ENCODE measurements around the gene PLS1.
"Not testable (repeated sequence)": the region's sequence is repeated elsewhere in the genome, so short reads cannot be mapped to it uniquely, and the experiment has no call there.

The PLS1 gene

DNA sequence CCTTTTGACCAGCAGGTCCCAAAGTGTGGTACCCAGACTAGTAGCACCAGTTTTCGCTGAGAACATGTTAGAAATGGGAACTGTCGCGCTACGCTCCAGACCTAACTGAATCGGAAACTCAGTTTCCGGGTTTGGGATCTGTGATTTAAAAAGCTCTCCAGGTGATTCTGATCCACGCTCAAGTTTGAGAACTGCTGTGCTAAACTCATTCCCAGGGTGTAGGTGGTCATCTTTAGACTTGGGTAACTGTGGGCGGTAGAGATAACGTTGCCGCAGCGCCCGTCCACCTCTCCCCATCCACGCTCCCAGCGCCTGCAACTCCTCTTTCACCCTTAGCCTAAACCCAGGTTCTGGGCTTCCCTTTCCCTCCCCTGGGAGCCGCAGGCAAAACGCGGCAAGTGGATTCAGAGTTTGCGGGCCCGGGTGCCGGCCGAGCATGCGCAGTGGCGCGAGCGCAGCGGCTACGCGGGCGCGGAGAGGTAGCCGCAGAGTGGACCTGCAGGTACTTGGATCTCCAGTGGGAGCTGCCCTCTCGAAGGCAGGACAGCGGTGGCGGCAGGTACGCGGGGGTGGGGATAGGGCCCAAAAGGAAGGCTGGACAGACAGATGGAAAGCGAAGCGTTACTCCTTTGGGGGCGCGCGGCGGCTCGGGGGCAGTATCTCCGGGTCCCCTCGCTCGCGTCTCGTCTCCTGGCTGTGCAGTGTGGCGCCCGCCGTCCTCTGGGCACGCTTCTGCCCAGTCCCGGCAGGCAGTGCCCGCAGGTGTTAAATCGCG is at the start of gene PLS1:
PLS1 (plus strand) TSS at position 443 of the 775 bp plus-strand sequence. CDS start 67,845 bp downstream, outside the sequence.
- DNase-seq: peak; percentile 69

DNA sequence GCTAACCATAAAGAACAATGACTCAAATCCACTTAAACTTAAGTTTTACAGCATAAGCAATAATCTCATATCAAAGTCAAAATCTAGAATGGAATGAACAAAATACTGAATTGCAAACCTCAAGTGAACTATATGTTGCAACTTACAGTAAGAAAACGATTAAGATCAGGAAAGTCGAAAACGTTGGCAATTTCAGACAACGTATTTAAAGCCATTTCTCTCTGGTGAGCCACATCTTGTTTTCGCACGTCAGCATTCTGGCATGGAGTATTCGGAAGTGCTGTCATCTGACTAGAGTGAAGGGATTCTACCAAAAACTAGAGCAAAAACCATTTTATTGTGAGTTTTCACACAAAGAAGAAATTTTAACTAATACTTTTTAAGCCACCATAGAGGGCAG is 46.2 kb upstream of the PLS1 start:
- no peak for DNase-seq

GRCh38 chr3:142552579-142552978 is 43.6 kb upstream of the PLS1 start:
- DNase-seq: not testable (repeated sequence)

GRCh38 chr3:142553741-142554140 is 42.5 kb upstream of the PLS1 start:
- DNase-seq: no peak

DNA sequence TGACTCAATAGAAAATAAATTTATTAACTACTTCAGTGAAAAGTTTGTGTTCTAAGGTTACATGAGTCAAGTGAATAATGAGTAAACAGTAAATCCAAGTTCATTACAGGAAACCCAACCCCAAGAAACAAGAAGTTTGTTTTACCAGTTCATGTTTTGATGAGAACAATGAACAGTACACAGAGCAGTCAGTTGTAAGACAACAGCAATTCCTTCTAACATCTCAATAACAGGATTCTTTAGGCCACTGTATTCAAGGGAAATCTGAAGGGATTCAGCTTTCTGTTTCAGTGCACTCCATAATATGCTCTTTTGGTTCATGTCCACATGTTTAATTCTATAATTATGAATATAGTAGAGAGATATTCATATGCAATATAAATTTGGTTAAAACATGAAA is 36.1 kb upstream of the PLS1 start:
- DNase-seq: no peak

DNA sequence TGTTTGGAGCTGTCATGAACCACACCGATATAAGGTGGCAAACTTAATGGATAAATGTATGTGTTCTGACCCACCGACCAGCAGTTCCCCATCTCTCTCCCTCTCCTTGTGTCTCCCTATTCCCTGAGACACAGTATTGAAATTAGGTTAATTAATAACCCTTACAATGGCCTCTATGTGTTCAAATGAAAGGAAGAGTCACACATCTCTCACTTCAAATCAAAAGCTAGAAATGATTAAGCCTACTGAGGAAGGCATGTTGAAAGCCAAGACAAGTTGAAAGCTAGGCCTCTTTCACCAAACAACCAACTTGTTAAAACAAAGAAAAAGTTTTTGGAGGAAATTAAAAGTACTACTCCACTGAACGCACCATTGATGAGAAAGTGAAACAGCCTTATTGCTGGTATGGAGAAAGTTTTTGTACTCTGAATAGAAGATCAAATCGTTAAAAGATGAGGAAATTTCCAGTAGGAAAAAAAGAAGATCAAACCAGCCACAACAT is 32.6 kb upstream of the PLS1 start:
- no peak for DNase-seq

DNA sequence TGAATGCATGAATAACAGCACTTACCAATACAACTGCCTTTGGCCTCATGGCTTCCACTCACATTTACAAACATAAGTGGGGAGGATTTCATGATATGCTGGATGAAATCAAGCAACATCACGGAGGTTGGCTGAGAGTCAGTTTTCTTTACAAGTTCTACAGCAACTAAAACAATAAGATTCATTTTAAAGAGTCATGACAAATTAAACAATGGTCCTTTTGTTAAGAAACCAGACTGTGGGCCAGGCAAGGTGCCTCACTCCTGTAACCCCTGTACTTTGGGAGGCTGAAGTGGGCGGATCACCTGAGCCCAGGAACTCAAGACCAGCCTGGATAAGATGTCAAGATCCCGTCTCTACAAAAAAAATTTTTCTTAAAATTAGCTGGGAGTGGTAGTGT is 30.1 kb upstream of the PLS1 start:
- no peak for DNase-seq

DNA sequence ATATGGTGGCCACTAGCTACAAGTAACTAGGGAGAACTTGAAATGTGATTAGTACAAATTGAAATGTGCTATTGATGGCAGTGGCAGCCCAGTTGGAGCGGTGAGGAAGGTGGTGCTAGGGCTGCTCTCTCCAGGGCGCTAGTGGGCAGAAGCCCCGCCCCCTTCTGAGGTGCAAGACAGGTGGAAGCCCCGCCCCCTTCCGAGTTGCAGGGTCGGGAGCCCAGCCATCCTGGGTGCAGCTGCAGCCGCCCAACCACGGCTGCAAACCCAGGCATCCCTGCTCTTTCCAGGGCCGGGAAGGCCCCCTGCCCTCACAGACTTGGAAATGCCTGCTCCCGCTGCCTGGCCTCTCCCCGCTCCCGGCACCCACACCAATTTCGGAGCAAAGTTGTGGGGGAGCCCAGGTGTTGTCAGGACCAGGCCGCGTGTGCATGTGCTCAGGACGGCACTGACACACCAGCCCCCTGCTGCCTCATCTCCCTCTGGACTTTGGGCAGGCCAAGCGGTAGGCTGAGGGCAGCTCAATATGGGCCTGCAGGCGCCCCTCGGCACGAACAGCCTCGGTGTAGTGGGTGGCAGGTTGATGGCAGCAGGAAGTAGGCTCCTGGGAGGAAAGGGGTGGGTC is 27.7 kb upstream of the PLS1 start:
- DNase-seq: no peak

DNA sequence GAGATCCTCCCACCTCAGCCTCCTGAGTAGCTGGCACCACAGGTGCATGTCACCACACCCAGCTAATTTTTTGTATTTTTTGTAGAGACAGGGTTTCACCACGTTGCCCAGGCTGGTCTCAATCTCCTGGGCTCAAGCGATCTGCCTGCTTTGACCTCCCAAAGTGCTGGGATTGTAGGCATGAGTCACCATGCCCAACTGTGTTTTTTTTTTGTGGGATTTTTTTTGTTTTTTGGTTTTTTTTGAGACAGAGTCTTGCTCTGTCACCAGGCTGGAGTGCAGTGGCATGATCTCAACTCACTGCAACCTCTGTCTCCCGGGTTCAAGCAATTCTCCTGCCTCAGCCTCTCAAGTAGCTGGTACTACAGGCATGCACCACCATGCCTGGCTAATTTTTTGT is 26.8 kb upstream of the PLS1 start:
- DNase-seq: not testable (repeated sequence)

DNA sequence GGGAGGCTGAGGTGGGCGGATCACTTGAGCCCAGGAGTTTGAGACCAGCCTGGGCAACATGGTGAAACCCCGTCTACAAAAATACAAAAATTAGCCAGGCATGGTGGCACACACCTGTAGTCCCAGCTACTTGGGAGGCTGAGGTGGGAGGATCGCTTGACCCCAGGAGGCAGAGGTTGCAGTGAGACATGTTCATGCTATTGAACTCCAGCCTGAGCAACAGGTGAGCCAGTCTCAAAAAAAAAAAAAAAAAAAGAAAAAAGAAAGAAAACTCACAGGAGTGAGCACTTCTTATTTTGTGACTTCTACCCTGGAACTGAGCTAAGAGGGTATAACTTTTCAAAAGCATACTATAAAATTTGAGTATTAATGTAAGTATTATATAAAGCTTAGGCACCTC is 22.0 kb upstream of the PLS1 start:
- not testable (repeated sequence) for DNase-seq

- DNase-seq: no peak
Measured at GRCh38 chr3:142574665-142575064, 21.5 kb upstream of the PLS1 start.

- DNase-seq: no peak
Measured at GRCh38 chr3:142576792-142577191, 19.4 kb upstream of the PLS1 start.

- DNase-seq: no peak
Measured at GRCh38 chr3:142577696-142578328, 18.4 kb upstream of the PLS1 start.

- DNase-seq: peak; percentile 73
Measured at GRCh38 chr3:142578329-142579223, 17.6 kb upstream of the PLS1 start, which contains the start of gene ATR. ATR (minus strand) TSS chr3:142578733; CDS start chr3:142578704, 29 bp downstream.

GRCh38 chr3:142580061-142580423 is 16.2 kb upstream of the PLS1 start:
- no peak for DNase-seq

- DNase-seq: not testable (repeated sequence)
Measured at GRCh38 chr3:142581070-142581469, 15.1 kb upstream of the PLS1 start.

- no peak for DNase-seq
Measured at GRCh38 chr3:142586803-142587406, 9.3 kb upstream of the PLS1 start.

- DNase-seq: no peak
Measured at GRCh38 chr3:142588703-142589102, 7.5 kb upstream of the PLS1 start.

- not testable (repeated sequence) for DNase-seq
Measured at GRCh38 chr3:142592268-142592667, 3.9 kb upstream of the PLS1 start.

DNA sequence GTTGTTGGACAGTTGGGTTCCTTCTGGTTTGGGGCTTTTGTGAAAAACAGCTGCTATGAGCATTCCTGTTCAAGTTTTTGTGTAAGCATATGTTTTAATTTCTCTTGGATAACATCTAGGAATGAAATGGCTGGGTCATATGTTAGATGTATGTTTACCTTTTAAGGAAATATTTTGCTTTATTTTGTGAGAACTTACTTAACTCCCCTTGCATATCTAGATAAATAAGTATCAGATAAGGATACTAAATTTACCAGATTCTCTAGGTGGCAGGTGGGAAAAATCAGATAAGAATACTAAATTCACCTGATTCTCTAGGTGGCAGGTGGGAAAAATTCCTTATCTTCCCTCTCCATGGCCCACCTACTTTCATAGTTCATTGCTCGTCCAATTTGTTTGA is 1.1 kb upstream of the PLS1 start:
- no peak for DNase-seq

GRCh38 chr3:142595581-142595950 is 627 bp upstream of the PLS1 start:
- DNase-seq: no peak

- no peak for DNase-seq
Measured at GRCh38 chr3:142596726-142597088, 514 bp downstream of the PLS1 start.
